ENCODE data around the gene MCC.
A peak's percentile ranks its signal among the peaks of the same experiment; 100 is the strongest.

The MCC gene

GRCh38 chr5:113063927-113064326 lies 424.3 kb downstream of the MCC start:
- DNase-seq, result no peak

DNA sequence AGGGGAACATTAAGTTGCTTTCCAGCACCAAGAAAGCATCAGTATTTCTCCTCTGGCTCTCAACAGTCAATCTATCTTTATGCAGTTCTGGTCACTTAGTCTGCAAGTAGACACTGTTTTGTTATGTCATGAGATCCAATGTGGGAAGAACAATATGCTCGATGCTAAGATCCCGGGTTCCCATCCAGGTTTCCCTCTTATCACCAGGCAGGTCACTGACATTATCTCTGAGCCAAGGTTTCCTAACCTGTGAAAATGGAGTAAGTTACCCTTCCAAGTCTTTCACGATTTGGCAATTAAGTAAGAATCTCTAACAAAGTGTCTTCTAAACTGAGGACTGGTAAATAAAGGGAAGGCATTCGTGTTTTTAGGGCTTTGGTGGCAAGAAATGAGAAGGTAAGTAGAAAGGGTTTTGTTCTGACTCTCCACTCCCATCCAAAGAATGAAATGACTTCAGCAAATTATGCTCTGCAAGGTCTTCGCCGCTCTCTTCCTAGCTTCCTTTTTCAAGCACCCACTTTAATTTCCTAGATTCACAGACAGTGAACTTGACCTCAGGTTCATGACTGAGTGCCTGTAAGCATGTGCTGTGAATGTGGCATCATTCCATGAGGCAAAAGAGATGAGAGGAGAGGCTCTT lies 425.3 kb downstream of the MCC start:
- no peak for DNase-seq

GRCh38 chr5:113061846-113062780 lies 426.1 kb downstream of the MCC start:
- DNase-seq, result no peak

GRCh38 chr5:113060408-113061025 lies 427.7 kb downstream of the MCC start:
- no peak for DNase-seq

DNA sequence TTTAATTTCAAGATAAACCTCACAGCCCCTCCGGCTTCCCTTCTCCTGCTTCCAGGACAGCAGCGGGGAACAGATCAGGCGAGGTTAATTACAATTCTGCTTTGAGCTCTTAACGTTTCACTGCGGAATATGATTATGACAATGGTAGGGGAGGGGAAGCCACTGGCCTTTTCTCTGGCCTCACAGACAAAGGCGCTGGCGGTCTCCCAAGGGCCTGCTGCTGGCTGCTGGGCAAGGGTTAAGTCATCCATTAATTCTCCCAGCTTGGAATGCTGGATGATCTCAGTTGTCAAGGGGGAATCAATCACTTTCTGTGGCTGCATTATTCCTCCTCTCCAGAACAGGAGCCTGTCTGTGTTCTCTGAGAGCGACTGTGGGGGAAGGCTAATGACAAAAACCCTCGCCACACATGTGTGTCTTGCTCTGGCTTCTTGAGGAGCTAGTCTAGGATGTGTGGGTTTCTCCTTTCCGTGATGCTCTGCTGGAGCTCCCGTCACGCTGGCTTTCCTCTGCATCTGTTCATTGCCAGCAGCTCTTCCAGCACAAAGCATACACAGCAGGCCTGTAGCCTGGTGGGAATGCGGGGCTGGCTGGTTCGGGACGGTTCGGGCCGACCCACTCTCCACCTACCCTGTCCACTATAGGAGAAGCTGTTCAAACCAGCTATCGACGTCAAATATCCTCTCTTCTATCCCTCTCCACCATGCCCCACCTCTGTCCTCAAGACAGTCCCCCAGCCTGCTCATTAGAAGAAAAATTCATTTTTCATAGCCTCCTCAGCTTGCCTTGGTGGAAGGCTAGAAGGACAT lies 428.8 kb downstream of the MCC start:
- no peak for DNase-seq

DNA sequence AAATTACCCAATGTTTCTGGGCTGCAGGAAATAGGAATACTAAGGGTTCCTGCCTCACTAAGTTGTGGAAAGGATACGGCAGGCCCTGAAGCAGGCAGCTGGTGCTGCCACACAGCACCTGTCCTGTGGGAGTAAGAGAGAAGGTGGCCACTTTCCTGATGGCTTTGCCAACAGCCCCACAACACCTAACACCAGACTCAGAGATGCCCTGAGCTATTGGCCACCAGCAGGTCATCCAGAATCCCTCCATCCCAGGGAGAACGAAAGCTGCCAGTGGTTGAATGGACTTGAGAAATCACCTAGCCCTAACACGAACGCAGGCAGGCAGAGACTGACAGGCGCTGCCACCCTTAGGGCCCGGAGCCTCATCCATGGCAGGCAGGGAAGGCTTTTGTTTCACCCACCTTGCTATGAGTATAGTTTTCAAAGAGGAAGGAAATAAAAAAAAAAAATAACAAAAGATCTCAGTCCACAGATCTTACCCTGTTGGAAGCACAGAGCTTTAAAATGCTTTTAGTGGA lies 429.5 kb downstream of the MCC start:
- no peak for DNase-seq

DNA sequence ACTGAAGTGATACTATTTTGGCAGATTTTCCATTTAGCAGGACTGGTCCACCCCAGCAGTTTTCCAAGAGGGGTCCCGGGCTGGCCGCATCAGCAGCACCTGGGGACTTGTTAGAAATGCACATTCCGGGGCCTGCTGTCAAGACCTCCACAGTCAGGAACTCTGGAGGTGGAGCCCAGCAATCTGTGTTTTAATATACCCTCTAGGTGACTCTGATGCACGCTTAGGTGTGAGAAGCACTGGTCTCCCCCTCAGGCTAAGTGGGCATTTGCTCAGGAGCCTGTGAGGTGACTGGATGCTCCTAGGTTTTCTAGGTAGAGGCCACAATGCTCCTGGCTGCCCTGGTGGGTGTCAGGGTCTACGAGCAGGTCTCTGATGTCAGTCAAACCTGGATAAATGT lies 430.0 kb downstream of the MCC start:
- no peak for DNase-seq

- DNase-seq, result no peak
Measured at GRCh38 chr5:113057557-113057984, 430.7 kb downstream of the MCC start.

DNA sequence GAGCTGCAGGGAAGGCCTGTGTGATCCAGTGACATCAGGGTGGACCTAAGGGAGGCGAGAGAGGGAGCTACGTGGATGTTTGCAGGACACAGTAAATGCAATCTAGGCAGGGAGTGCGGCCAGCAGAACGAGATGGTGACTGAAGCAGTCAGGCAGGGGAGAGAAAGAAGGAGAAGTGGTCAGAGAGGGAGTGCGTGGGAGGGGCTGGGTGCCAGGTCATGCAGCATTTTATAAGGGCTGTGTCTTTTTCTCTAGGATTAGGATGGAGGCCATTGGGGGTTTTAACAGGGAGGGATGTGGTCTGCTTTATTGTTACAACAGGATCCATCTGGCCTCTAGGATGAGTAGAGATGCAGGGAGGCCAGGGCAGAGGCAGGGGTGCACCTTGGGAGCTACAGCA lies 431.3 kb downstream of the MCC start:
- no peak for DNase-seq

DNA sequence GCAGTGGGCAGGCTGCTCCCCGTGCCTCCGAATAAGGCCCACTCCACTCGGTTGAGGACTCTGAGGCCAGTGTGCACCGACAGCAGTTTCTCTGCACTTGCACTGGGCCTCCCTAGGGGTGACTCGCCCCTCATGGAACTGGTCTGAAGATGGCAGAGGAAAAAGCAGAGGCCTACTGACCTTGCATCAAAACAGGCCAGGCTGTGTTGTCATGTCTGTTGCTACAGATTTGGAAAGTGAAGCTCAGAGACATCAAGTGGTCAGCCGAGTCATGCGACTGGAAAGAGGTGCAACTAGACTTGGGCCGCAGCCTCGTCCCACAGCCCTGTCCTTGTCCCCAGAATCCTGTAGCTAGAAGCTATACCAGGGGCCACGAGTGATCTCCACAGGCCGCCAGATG lies 433.4 kb downstream of the MCC start:
- DNase-seq, result no peak

GRCh38 chr5:113053511-113053995 lies 434.7 kb downstream of the MCC start:
- DNase-seq, result no peak

GRCh38 chr5:113052041-113052795 lies 436.0 kb downstream of the MCC start:
- DNase-seq, result no peak

DNA sequence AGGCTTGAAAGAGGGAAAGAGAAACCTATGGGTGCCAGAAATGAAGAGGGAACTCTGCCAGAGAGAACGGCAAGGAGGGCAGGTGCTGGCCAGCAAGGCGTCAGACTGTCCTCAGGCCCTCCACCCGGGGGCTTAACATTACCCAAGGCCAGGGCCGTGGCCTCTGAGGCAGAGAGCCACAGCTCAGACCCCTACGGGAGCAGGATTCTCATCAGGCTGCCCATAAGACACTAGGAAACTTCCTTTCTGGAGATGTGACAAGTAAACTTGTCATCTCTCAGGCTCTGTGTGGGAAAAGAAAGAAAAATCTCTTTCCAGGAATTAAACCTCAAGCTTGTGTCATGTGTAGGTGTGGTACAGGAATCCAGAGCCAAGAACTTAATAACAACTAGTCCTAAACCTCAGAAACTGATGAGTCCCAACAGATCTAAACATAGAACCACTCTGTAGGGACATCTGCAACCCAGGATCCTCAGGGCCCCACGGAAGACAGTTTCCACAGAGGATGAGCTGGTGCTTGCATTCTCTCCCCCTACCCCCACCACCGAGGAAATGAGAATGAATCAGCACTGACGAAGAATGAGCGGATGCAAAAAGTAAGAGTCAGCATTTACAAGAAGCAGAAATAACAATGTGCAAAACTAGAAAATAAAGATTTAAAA lies 437.4 kb downstream of the MCC start:
- DNase-seq, result peak in 1 of 2 donors; percentile 36

- DNase-seq, result no peak
Measured at GRCh38 chr5:113048931-113049330, 439.3 kb downstream of the MCC start.

DNA sequence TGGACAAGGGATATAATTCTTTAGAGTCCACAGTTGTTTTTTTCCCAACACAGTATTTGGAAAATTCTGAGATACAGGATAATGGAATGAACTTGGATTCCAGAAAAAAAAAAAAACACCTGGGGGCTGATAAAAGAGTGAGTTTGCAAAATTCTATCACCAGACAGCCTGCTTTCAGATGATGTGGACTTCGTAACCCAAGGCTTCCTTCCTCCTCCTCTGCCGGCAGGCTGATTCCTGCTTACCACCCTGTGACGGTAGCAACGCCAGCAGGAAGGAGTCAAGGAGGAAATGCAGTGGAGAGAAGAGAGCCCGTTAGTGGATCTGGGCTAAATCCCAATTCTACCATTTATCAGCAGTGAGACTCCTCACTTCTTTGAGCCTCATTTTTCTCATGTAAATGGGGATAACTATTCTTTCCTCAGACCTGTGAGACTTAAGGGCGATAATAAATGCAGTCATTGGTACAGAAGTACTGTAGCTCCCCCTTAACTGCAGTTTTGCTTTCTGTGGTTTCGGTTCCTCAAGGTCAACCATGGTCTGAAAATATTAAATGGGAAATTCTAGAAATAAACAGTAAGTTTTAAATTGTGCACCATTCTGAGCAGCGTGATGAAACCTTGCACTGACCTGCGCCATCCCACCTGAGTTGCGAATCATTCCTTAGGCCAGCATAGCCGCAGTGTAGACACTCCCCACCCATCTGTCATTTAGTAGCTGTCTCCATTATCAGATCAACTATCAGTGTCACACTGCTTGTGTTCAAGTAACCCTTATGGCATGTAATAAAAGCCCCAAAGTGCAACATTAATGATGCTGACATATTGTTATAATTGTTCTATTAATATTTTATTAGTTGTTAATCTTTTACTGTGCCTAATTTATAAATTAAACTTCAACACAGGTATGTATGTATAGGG lies 440.3 kb downstream of the MCC start:
- DNase-seq, result peak in 1 of 2 donors; percentile 5

GRCh38 chr5:113047234-113047633 lies 441.0 kb downstream of the MCC start:
- DNase-seq, result no peak

DNA sequence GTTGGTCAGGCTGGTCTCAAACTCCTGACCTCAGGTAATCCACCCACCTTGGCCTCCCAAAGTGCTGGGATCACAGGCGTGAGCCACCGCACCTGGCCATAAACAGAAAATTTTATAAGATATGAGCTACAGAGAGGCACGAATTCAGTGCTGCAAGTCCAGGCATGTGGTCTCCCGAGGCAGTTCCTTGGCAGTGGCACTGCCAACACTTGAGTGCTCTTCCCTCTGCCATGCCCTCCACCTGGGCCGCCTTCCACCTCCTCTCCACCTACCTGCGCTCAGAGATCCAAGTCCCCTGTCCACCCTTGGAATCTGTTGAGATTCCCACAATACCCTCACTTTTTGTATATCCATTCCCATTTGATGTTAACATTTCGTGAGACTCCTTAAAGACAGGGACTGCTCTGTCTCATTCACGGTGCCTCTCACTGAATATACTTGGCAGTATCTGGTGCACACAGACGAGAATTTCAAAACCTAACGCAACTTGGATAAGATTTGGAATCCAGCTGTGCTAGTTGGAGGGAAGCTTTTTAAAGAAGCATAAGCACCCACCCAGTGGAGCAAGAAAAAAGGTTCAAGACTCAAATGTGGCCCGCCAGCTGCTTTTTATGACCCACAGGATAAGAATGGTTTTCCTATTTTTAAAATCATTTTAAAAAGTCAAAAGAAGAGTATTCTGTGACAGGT lies 443.3 kb downstream of the MCC start:
- DNase-seq, result no peak

DNA sequence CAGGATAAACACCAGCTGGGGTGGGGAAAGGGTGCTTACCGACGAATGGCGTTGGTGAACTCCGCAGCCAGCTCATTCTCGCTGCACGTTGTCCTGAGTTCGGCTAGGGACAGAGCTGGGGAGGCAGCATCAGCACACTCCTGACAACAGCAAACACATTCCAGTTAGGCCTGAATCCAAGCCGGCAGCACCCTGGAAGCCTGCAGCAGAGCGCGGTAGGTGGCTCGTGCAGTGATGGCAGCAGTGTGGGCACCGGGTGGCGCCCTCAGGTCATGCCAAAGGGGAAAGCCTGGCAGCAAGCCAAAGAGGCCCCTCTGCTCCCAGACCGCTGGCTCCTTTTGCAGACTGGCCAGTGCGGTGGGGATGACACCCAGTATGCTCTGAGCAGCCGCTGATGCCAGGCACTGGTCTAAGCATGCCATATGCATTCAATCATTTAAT lies 444.7 kb downstream of the MCC start:
- no peak for DNase-seq

DNA sequence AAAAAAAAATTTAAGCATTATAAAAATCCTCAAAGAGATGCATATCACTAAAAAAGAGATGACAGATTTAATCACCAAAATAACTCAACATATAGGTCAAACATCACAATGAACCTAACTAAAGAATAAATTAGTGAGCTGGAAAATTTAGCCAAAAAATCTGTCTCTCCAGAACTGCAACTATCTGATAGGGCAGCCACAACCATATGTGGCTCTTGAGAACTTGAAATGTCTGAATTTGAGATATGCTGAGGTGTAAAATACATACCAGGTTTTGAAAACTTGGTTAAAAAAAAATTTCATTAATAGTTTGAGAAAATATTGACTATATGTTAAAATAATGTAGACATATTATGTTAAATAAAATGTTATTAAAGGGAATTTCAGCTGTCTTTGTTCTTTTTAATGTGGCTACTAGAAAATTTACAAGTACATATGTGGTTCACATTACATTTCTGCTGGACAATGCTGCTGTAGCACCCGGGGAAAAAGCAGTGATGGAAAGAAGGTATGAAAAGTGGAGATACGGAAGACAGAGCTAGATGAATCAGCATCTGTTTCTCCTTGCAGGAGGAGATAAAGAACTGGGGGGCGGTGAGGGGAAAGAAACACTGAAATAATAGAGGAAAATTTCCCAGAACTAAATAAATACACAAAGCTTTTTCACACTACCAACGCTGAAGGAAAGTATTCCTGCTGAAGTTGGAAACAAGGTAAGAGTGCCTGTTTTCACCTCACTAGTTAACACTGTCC lies 445.6 kb downstream of the MCC start:
- DNase-seq, result no peak
